Peyer's patch (tissue), 4 donors: ENCODE measurements around the gene PHF21B.

Source experiments
- POLR2A ChIP-seq, 2 donors: fragments of 450-650 bp; IDR thresholded peaks; one replicate each; pipeline ENCODE4 v1.5.1; 2017; ENCODE audit warnings: antibody characterized with exemption in 2 of 2, mild to moderate bottlenecking in 2 of 2, moderate library complexity in 2 of 2
- TF ChIP-seq, protein P1 (sequence below), 6 experiments: fragments of 450-650 bp in 4 of 6; fragments of 200-600 bp in 2 of 6; sonication (generic) in 1 of 6; IDR thresholded peaks; one replicate each; pipeline ENCODE4 v1.5.1; 2017 to 2019; ENCODE audit warnings: antibody characterized with exemption in 6 of 6, mild to moderate bottlenecking in 3 of 6, moderate library complexity in 1 of 6

GRCh38 chr22:44996648-44997047 lies 13.2 kb downstream of the PHF21B start:
- TF ChIP-seq, protein P1, sequence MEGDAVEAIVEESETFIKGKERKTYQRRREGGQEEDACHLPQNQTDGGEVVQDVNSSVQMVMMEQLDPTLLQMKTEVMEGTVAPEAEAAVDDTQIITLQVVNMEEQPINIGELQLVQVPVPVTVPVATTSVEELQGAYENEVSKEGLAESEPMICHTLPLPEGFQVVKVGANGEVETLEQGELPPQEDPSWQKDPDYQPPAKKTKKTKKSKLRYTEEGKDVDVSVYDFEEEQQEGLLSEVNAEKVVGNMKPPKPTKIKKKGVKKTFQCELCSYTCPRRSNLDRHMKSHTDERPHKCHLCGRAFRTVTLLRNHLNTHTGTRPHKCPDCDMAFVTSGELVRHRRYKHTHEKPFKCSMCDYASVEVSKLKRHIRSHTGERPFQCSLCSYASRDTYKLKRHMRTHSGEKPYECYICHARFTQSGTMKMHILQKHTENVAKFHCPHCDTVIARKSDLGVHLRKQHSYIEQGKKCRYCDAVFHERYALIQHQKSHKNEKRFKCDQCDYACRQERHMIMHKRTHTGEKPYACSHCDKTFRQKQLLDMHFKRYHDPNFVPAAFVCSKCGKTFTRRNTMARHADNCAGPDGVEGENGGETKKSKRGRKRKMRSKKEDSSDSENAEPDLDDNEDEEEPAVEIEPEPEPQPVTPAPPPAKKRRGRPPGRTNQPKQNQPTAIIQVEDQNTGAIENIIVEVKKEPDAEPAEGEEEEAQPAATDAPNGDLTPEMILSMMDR (IDR thresholded peaks at IDR 0.05): no peak
- TF ChIP-seq POLR2A (IDR thresholded peaks at IDR 0.05): no peak
